H1 (cell line): ENCODE data around the gene ADPRH. TPM values are rescaled to one million over a fixed set of nuclear protein-coding genes. Genes with fewer than 3 reads are reported as not detected.

ENCODE experiments used
- EP300 ChIP-seq, 2 experiments: IDR thresholded peaks; 1 replicate in 1 of 2; 2 replicates in 1 of 2; pipeline ENCODE4 v1.6.1; 2011 to 2012; ENCODE audit warnings: low read depth in 2 of 2, low read length in 2 of 2, mild to moderate bottlenecking in 2 of 2, borderline replicate concordance in 1 of 2, inconsistent platforms in 1 of 2, moderate library complexity in 1 of 2
- GABPA ChIP-seq: IDR thresholded peaks from 2 replicates; pipeline ENCODE4 v1.6.1; 2011; ENCODE audit warnings: mild to moderate bottlenecking, low read length, moderate library complexity, borderline replicate concordance; ENCODE audit not compliant: insufficient read depth
- PHF8 ChIP-seq: fragments of 200-600 bp; sonication (generic); conservative IDR thresholded peaks from 2 replicates; pipeline ENCODE4 v1.7.1; 2012; ENCODE audit warnings: low read depth, mild to moderate bottlenecking, inconsistent platforms, low read length, moderate library complexity
- RFX5 ChIP-seq: IDR thresholded peaks from 2 replicates; pipeline ENCODE4 v1.6.1; 2011; ENCODE audit warnings: low read depth, low read length, improper control_type of control experiment, borderline replicate concordance
- TEAD4 ChIP-seq: IDR thresholded peaks from 2 replicates; pipeline ENCODE4 v1.6.1; 2012; ENCODE audit warnings: low read depth, low read length, inconsistent platforms, mixed read lengths
- USF2 ChIP-seq: IDR thresholded peaks from 2 replicates; pipeline ENCODE4 v1.6.1; 2011; ENCODE audit warnings: low read length, improper control_type of control experiment
- polyA plus RNA-seq, 7 experiments: library from polyadenylated mRNA; depleted of rRNA in 3 of 7; stranded (reverse) in 5 of 7; unstranded in 2 of 7; fragments of >200 nt in 5 of 7; fragments of 200-250 nt in 2 of 7; gene quantifications; 1 replicate in 5 of 7; 2 replicates in 1 of 7; 4 replicates in 1 of 7; pipeline versions ENCODE4 v1.2.1 to v1.2.3, GENCODE V29; 2011 to 2013; ENCODE audit warnings: missing spikeins in 2 of 7, mixed read lengths in 2 of 7
- total RNA-seq: library from RNA; stranded (reverse); fragmentation: NEBNext Ultra II Directional; extraction: Animal tissue kit (Norgen Biotek cat#: 25700); gene quantifications from 2 replicates; pipeline ENCODE4 v1.2.1, GENCODE V29; 2021

The ADPRH gene
- total and polyA plus RNA-seq, 2 of the 8 experiments (the other 6 are each of a cell fraction or from before 2014, with no cell fraction given): 2.6 to 4.2 TPM

- TF ChIP-seq EP300 (IDR thresholded peaks at IDR 0.05; ENCODE audit: borderline replicate concordance in 1 of 2, low read depth in 2 of 2, low read length in 2 of 2) (no peak), RFX5 (no peak), GABPA (no peak), USF2 (no peak), TEAD4 (no peak), PHF8 (no peak)
- TF ChIP-seq, all 59 proteins: peak for 0
Observed at GRCh38 chr3:119636249-119636648, 57.0 kb downstream of the ADPRH start (continued).
